PFSK-1 (cell line): ENCODE data around the gene RHNO1.

Source experiments
- POLR2AphosphoS5 ChIP-seq: IDR thresholded peaks from 2 replicates; pipeline ENCODE4 v1.6.1; 2012; ENCODE audit warnings: low read depth, mild to moderate bottlenecking, control low read depth, low read length, moderate library complexity
- SIN3A ChIP-seq: IDR thresholded peaks from 2 replicates; pipeline ENCODE4 v1.6.1; 2012; ENCODE audit warnings: mild to moderate bottlenecking, low read length, moderate library complexity, borderline replicate concordance; ENCODE audit not compliant: insufficient read depth
- TAF1 ChIP-seq: IDR thresholded peaks from 2 replicates; pipeline ENCODE4 v1.6.1; 2012; ENCODE audit warnings: low read length, control low read depth, borderline replicate concordance; ENCODE audit not compliant: insufficient read depth

DNA sequence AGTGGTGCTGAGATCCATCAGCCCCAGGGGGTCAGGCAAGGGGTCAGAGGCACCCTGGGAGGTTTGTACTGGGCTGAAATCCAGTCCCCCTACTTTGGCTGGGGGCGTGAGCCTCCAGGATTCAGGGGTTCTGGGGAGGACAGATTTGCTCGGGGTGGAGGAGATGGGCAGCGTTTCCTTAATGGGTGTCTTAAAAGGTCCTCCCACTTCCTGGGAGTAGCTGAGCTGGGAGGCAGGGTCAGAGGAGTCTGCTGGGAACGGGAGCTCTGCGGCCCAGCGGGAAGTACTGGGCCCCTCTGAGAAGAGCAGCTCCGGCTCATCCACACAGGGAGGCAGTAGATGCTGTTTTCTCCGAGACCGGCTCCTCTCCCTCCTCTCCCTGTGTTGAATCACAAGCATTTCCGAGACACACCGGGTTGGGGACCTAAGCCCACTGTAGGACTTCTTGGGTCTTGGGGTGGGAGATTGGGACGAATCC lies 18.0 kb upstream of the RHNO1 start:
- TF ChIP-seq SIN3A (no peak), TAF1 (no peak), POLR2AphosphoS5 (no peak)
